ENCODE data around the gene RBPJL. TPM values are rescaled to one million over a fixed set of nuclear protein-coding genes. Genes with fewer than 3 reads are reported as not detected.
"Not testable (repeated sequence)": the region's sequence is repeated elsewhere in the genome, so short reads cannot be mapped to it uniquely, and the experiment has no call there.

RBPJL gene
- total RNA-seq, 1 donor from 2014 or later, result not detected

GRCh38 chr20:45341579-45341938 lies 34.9 kb downstream of the RBPJL start:
- DNase-seq (ENCODE audit: low read depth, low spot score), result no peak

- no peak for DNase-seq (ENCODE audit: low read depth, low spot score)
Measured at GRCh38 chr20:45341939-45342854, 35.6 kb downstream of the RBPJL start.

DNA sequence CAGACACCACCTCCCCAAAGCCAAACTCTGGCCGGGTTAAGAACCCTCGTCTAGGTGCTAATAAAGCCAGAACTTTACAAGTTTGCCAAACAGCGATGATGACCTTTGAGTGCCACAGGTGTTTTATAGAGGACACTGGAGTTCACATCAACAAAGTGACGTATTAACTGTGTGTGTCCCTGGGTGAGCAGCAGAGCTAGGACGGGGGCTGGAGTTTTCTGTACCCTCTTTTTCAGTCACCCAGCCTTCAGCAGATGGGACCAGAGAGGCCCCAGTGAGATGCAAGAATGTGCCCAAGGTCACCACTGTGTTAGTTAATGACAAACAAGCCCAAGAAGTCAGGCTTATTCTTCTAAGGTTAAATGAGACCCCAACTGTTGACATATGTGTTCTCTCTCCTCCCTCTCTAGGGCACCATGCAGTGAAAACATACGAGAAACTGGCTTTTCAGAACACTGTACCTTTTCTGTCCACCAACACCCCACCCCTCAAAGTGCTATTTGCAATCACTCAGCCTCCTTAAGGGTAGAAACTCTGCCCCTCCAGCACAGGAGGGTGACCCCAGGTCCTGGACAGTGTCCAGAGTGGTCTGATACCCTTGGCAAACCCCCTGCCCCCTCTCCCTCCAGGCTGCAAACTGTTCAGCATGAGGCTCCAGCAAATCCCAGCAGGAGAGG lies 36.4 kb downstream of the RBPJL start:
- DNase-seq (ENCODE audit: low read depth, low spot score), result no peak

GRCh38 chr20:45343532-45344167 lies 37.0 kb downstream of the RBPJL start:
- DNase-seq (ENCODE audit: low read depth, low spot score), result no peak

- DNase-seq (ENCODE audit: low read depth, low spot score), result peak; percentile 56
Measured at GRCh38 chr20:45344168-45344860, 37.7 kb downstream of the RBPJL start.

- DNase-seq (ENCODE audit: low read depth, low spot score), result no peak
Measured at GRCh38 chr20:45345104-45345936, 38.7 kb downstream of the RBPJL start.

GRCh38 chr20:45346291-45346718 lies 39.7 kb downstream of the RBPJL start:
- no peak for DNase-seq (ENCODE audit: low read depth, low spot score)

DNA sequence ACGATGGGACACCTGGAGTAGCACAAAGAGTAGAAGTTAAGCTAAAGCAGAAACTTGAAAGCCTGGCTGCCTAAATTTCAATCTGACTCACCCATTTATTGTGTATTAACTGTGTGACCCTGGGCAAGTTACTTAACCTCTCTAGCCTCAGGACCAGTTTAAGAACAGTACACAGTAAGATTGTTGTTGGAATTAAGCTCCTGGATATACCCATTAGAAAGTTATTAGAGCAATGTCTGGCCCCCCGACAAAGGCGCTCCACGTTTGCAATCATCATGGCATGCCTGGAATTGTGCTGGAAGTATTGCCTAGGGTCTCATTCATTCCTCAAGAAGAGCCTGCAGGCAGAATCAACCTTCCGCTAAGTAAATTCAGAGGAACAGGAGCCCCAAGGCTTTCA lies 40.2 kb downstream of the RBPJL start:
- no peak for DNase-seq (ENCODE audit: low read depth, low spot score)

GRCh38 chr20:45347297-45347935 lies 40.8 kb downstream of the RBPJL start:
- no peak for DNase-seq (ENCODE audit: low read depth, low spot score)

DNA sequence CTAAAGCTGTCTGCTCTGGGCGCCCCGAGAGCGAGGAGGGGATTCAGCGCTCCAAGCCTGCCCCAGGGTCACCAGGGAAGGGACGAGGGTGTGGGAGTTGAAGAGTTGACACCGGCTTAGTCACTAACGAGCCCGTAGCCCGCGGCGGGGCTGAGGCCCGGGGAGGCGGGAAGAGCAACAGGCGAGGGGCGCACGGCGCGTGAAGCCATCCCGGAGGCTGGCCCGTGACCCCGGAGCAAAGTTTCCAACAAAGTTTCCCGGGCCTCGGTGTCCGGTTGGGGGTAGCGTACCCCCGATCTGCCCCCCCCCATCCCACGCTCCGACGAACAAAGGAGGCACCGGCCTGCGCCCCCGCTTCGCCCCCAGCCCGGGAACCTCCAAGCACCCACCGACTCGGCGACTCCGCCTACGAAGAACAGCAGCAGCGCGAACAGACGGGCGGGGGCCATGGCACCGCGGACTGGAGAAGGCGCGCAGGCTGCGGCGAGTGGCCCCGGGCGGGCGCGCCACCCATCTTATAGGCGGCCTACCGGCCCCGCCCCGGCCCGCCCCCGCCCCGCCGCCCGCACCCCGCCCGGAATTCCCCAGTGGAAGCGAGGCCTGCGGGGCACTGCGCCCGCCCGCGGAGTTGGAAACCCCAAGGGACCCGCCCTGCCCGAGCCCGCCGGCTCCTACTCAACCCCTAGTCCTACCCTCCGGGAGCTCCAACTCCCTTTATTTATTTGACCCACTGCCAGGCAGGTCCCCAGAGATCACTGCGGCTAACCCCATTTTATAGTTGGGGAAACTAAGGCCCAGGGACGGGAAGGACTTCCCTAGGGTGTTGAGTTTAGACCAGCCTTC lies 41.5 kb downstream of the RBPJL start, which contains the start of gene SDC4:
Gene SDC4 (minus strand): TSS at position 489 of the 843 bp plus-strand sequence. CDS start 40 bp downstream, at position 449.
- no peak for DNase-seq (ENCODE audit: low read depth, low spot score)

DNA sequence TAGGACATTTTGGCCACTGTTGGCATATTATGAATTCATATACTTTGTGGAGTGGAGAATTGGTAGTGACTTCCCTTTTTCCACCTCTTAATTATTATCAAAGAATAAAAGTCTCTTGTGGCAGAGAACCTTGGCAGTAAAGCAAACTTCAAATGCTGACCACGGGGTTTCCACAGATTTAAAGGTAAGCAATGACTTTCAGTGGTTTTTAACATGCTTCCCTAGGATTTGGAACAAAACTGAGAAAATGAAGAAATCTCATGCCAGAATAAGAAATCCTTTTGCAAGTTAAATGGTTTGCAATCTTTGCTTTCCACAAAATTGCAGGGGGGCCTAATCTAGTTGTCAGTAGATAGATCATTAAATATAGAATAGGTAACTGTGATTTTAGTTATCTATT lies 43.6 kb downstream of the RBPJL start:
- no peak for DNase-seq (ENCODE audit: low read depth, low spot score)

GRCh38 chr20:45350795-45351194 lies 44.2 kb downstream of the RBPJL start:
- not testable (repeated sequence) for DNase-seq (ENCODE audit: low read depth, low spot score)

DNA sequence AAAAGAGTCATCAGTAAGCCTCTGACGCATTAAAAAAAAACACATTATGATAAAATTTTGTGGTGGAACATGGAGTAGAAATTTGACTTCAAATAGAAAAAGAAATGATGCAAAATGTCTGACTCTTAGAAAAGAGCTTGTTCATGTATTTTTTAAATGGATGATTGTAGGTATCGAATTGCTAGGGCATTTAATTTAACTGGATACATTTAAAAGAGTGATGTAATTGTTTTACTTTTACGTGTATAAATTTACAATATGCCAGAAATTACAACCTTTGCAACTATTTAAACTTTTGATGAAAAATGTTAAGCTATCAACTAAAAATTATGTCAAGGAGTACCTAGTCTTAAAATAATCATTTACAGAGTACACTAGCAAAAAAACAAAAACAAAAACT lies 46.1 kb downstream of the RBPJL start:
- DNase-seq (ENCODE audit: low read depth, low spot score), result no peak

GRCh38 chr20:45353746-45354145 lies 47.1 kb downstream of the RBPJL start:
- DNase-seq (ENCODE audit: low read depth, low spot score), result no peak

GRCh38 chr20:45354423-45355208 lies 48.0 kb downstream of the RBPJL start:
- DNase-seq (ENCODE audit: low read depth, low spot score), result no peak

DNA sequence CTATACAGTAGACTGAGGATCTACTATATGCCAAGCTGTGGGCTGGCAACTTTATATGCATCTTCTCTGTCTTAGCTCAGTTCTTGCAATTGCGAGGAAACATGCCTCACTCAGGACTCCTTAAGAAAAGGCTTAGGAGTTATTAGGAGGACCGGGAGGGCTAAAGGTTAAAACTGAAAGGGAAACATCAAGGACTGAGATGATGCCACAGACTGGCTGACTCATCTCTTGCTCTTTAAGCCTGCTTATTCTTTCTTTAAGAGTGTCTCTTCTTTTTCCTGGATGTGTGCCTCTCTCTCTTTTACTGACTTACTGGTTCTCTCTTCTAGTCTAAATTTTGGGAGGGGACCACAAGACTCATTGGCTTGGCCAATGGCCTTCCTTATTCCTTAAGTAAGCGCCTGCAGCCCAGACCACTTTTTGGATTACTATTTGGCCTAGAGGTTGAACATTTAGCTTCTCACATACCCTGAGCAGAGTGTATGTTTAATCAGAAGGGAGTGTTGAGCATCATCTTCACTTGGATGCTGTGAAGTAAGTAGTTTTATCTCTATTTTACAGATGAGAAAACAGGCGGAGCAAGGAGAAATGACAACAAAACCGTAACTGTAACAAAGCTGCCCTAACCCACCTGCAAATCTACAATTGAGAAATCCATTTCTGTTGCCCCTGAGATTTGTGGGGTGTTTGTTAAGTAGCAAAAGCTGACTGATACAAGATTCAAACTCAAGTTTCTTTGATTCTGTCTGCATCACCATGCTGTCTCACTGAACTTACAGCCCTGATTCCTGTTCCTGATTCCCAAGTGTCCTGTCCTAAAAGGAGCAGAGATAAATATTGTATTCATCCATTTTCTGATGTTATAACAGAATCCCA lies 48.8 kb downstream of the RBPJL start:
- DNase-seq (ENCODE audit: low read depth, low spot score), result no peak

Data from pulmonary artery endothelial cell (primary cell).